Calu3 (cell line): Measurements from ENCODE around the gene PLD4. TPM values are rescaled to one million over a fixed set of nuclear protein-coding genes. Genes with fewer than 3 reads are reported as not detected.
"Not testable (repeated sequence)": the region's sequence is repeated elsewhere in the genome, so short reads cannot be mapped to it uniquely, and the experiment has no call there.

ENCODE experiments used
- BruUV-seq: library from RNA; stranded (reverse); fragments of 400-500 nt; replicated peaks from 2 replicates; lab custom pipeline; 2021; lab: Mats Ljungman, UMichigan
- CTCF ChIA-PET: fragments of 300-600 bp; sonication (Branson Sonifier 250); formaldehyde crosslinking; loops from one replicate; lab custom pipeline; 2022; ENCODE audit warnings: antibody characterized with exemption; lab: Charles Lee
- DNase-seq: peaks from one replicate; pipeline ENCODE4 v3.0.0; 2022
- H3K27ac Mint-ChIP-seq: one replicate; pipeline ENCODE4 v1.8.0; 2022; ENCODE audit warnings: mixed read lengths; ENCODE audit not compliant: unreplicated experiment
- H3K27me3 Mint-ChIP-seq: one replicate; pipeline ENCODE4 v1.8.0; 2022; ENCODE audit warnings: mixed read lengths; ENCODE audit not compliant: unreplicated experiment
- H3K36me3 Mint-ChIP-seq: one replicate; pipeline ENCODE4 v1.8.0; 2022; ENCODE audit warnings: mild to moderate bottlenecking, moderate library complexity, mixed read lengths; ENCODE audit not compliant: insufficient read depth, unreplicated experiment
- H3K4me1 Mint-ChIP-seq: one replicate; pipeline ENCODE4 v1.8.0; 2022; ENCODE audit warnings: mild to moderate bottlenecking, low read depth, mixed read lengths; ENCODE audit not compliant: unreplicated experiment
- H3K4me3 Mint-ChIP-seq: one replicate; pipeline ENCODE4 v1.8.0; 2022; ENCODE audit warnings: mild to moderate bottlenecking, low read depth, moderate library complexity, mixed read lengths; ENCODE audit not compliant: unreplicated experiment
- H3K9me3 Mint-ChIP-seq: one replicate; pipeline ENCODE4 v1.8.0; 2022; ENCODE audit warnings: low read depth, mixed read lengths; ENCODE audit not compliant: unreplicated experiment
- intact Hi-C: fragments of 100-400 bp; cut with micrococcal nuclease; formaldehyde crosslinking; loops from one replicate; pipeline ENCODE4 v1.10.0; 2022; ENCODE audit not compliant: unreplicated experiment
- total RNA-seq: library from RNA; stranded (reverse); gene quantifications from 2 replicates; pipeline ENCODE4 v1.2.3, GENCODE V29; 2022
- TF ChIP-seq, protein P1 (sequence below): fragments of 200-600 bp; IDR thresholded peaks from one replicate; pipeline ENCODE4 v1.8.0; 2022; ENCODE audit warnings: antibody characterized with exemption; ENCODE audit not compliant: unreplicated experiment

The PLD4 gene
- total RNA-seq, 1 experiment from 2014 or later: 0.09 TPM

GRCh38 chr14:104940526-104941150 is 16.0 kb downstream of the PLD4 start:
- no peak for DNase-seq
- Mint-ChIP-seq H3K4me1 (no peaks in the 10 kb centered on the region), H3K9me3 (no peaks in the 10 kb centered on the region), H3K4me3 (no peak overlapping the region), H3K27ac (no peak overlapping the region), H3K27me3 (no peaks in the 10 kb centered on the region), H3K36me3 (peaks cover 12% of the 10 kb centered on the region)
- CTCF ChIA-PET: no interaction called here
- BruUV-seq: no TSS peak
- intact Hi-C loops: no loop called here
- TF ChIP-seq, protein P1, sequence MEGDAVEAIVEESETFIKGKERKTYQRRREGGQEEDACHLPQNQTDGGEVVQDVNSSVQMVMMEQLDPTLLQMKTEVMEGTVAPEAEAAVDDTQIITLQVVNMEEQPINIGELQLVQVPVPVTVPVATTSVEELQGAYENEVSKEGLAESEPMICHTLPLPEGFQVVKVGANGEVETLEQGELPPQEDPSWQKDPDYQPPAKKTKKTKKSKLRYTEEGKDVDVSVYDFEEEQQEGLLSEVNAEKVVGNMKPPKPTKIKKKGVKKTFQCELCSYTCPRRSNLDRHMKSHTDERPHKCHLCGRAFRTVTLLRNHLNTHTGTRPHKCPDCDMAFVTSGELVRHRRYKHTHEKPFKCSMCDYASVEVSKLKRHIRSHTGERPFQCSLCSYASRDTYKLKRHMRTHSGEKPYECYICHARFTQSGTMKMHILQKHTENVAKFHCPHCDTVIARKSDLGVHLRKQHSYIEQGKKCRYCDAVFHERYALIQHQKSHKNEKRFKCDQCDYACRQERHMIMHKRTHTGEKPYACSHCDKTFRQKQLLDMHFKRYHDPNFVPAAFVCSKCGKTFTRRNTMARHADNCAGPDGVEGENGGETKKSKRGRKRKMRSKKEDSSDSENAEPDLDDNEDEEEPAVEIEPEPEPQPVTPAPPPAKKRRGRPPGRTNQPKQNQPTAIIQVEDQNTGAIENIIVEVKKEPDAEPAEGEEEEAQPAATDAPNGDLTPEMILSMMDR: no peak

GRCh38 chr14:104941508-104942365 is 17.1 kb downstream of the PLD4 start:
- CTCF ChIA-PET: no interaction called here
- no TSS peak for BruUV-seq
- Mint-ChIP-seq H3K4me3 (no peak overlapping the region), H3K9me3 (no peaks in the 10 kb centered on the region), H3K4me1 (no peaks in the 10 kb centered on the region), H3K27me3 (no peaks in the 10 kb centered on the region), H3K36me3 (peaks cover 17% of the 10 kb centered on the region), H3K27ac (no peak overlapping the region)
- TF ChIP-seq, protein P1: no peak
- DNase-seq: no peak
- intact Hi-C loops: no loop called here

DNA sequence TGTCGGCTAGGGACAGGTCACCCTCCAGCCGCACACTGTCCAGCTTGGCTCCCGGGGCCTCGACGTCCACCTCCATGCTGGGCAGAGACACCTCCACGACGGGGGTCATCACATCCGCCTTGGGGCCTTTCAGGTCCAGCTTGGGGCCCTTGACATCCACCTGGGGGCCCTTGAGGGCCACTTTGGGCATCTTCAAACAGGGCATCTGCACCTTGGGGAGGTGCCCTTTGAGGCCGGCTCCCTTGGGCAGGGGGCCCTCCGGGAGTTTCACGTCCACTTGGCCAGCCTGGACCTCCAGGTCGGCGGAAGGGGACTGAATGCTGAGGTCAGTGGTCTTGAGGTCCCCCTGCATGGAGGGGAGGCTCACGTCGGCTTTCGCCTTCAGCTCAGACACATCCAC is 17.9 kb downstream of the PLD4 start:
- intact Hi-C loops: no loop called here
- Mint-ChIP-seq H3K9me3 (no peaks in the 10 kb centered on the region), H3K4me1 (no peaks in the 10 kb centered on the region), H3K27me3 (no peaks in the 10 kb centered on the region), H3K36me3 (peaks cover 22% of the 10 kb centered on the region), H3K4me3 (no peak overlapping the region), H3K27ac (no peak overlapping the region)
- CTCF ChIA-PET: no interaction called here
- TF ChIP-seq, protein P1: no peak
- no peak for DNase-seq
- no TSS peak for BruUV-seq

DNA sequence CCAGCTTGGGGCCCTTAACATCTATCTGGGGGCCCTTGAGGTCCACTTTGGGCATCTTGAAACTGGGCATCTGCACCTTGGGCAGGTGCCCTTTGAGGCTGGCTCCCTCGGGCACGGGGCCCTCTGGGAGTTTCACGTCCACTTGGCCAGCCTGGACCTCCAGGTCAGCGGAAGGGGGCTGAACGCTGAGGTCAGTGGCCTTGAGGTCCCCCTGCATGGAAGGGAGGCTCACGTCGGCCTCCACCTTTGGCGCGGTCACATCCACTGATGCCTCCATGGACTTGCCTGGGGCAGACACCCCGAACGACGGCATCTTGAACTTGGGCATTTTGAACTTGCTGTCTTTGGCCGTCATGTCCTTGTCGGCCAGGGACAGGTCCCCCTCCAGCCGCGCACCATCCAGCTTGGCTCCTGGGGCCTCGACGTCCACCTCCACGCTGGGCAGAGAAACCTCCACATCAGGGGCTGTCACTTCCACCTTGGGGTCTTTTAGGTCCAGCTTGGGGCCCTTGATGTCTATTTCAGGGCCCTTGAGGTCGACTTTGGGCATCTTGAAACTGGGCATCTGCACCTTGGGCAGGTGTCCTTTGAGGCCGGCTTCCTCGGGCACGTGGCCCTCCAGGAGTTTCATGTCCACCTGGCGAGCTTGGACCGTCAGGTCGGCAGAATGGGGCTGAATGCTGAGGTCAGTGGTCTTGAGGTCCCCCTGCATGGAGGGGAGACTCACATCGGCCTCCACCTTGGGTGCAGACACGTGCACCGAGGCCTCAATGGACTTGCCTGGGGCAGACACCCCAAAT is 18.7 kb downstream of the PLD4 start:
- H3K4me1 Mint-ChIP-seq, CTCF ChIA-PET, H3K27me3 Mint-ChIP-seq, BruUV-seq, H3K9me3 Mint-ChIP-seq, DNase-seq, H3K27ac Mint-ChIP-seq, intact Hi-C loops, H3K4me3 Mint-ChIP-seq: not testable (repeated sequence)
- H3K36me3 Mint-ChIP-seq: peaks cover 23% of the 10 kb centered on the region

DNA sequence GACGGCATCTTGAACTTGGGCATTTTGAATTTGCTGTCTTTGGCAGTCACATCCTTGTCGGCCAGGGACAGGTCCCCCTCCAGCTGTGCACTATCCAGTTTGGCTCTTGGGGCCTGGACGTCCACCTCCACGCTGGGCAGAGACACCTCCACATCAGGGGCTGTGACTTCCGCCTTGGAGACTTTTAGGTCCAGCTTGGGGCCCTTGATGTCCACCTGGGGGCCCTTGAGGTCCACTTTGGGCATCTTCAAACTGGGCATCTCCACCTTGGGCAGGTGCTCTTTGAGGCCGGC is 19.3 kb downstream of the PLD4 start:
- BruUV-seq, H3K4me1 Mint-ChIP-seq, CTCF ChIA-PET: not testable (repeated sequence)

DNA sequence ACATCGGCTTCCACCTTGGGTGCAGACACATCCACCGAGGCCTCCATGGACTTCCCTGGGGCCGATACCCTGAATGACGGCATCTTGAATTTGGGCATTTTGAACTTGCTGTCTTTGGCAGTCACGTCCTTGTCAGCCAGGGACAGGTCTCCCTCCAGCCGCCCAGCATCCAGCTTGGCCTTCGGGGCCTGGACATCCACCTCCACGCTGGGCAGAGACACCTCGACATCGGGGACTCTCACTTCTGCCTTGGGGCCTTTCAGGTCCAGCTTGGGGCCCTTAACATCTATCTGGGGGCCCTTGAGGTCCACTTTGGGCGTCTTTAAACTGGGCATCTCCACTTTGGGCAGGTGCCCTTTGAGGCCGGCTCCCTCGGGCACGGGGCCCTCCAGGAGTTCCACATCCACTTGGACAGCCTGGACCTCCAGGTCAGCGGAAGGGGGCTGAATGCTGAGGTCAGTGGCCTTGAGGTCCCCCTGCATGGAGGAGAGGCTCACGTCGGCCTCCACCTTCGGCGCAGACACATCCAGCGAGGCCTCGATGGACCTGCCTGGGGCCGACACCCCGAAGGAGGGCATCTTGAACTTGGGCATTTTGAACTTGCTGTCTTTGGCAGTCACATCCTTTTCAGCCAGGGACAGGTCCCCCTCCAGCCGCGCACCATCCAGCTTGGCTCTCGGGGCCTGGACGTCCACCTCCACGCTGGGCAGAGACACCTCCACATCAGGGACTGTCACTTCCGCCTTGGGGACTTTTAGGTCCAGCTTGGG is 19.9 kb downstream of the PLD4 start:
- BruUV-seq, CTCF ChIA-PET: not testable (repeated sequence)
- H3K36me3 Mint-ChIP-seq: peaks cover 23% of the 10 kb centered on the region

More for the DNA sequence above, 19.3 kb downstream of the PLD4 start:
- H3K9me3 Mint-ChIP-seq, H3K27me3 Mint-ChIP-seq, H3K27ac Mint-ChIP-seq, intact Hi-C loops, DNase-seq, H3K4me3 Mint-ChIP-seq: not testable (repeated sequence)
- H3K36me3 Mint-ChIP-seq: peaks cover 23% of the 10 kb centered on the region

More for the DNA sequence above, 19.9 kb downstream of the PLD4 start:
- H3K27ac Mint-ChIP-seq, H3K4me3 Mint-ChIP-seq, H3K9me3 Mint-ChIP-seq, intact Hi-C loops, H3K27me3 Mint-ChIP-seq, DNase-seq, H3K4me1 Mint-ChIP-seq: not testable (repeated sequence)
